Caco-2 (cell line): ENCODE measurements around the gene CACNA1H. TPM values are rescaled to one million over a fixed set of nuclear protein-coding genes. Genes with fewer than 3 reads are reported as not detected.
"Not testable (repeated sequence)": the region's sequence is repeated elsewhere in the genome, so short reads cannot be mapped to it uniquely, and the experiment has no call there.

ENCODE experiments used
- BruUV-seq: library from RNA; stranded (reverse); fragments of 400-500 nt; replicated peaks from 2 replicates; lab custom pipeline; 2021; lab: Mats Ljungman, UMichigan
- CTCF ChIA-PET: fragments of 300-600 bp; sonication (Branson Sonifier 250); formaldehyde crosslinking; loops from one replicate; lab custom pipeline; 2022; ENCODE audit warnings: antibody characterized with exemption; lab: Charles Lee
- POLR2A ChIA-PET: fragments of 300-600 bp; sonication (Branson Sonifier 250); formaldehyde crosslinking; loops from one replicate; lab custom pipeline; 2022; ENCODE audit warnings: antibody characterized with exemption; lab: Charles Lee
- DNase-seq, 2 experiments: peaks; one replicate each; pipeline versions ENCODE4 v3.0.0 to v3.0.0-alpha.2; 2020 to 2022
- H3K27me3 ChIP-seq: replicated peaks from 2 replicates; pipeline ENCODE4 v1.6.0; 2011; ENCODE audit warnings: low read length; ENCODE audit not compliant: control insufficient read depth, insufficient read depth
- H3K36me3 ChIP-seq: 2 replicates; pipeline ENCODE4 v1.5.1; 2011; ENCODE audit warnings: low read length; ENCODE audit not compliant: control insufficient read depth, insufficient read depth
- H3K4me1 ChIP-seq: fragments of 250-450 bp; sonication (Bioruptor Pico); 2 replicates; pipeline ENCODE4 v1.5.1; 2020; ENCODE audit warnings: mild to moderate bottlenecking
- H3K4me3 ChIP-seq: 2 replicates; pipeline ENCODE4 v1.5.1; 2011; ENCODE audit warnings: low read depth, mild to moderate bottlenecking, control low read depth, low read length
- H3K9me3 ChIP-seq: fragments of 250-450 bp; sonication (Bioruptor Pico); 2 replicates; pipeline ENCODE4 v1.5.1; 2020; ENCODE audit warnings: mild to moderate bottlenecking, moderate library complexity
- H3K27ac Mint-ChIP-seq: one replicate; pipeline ENCODE4 v1.8.0; 2022; ENCODE audit warnings: mixed read lengths; ENCODE audit not compliant: unreplicated experiment
- H3K27me3 Mint-ChIP-seq: one replicate; pipeline ENCODE4 v1.8.0; 2022; ENCODE audit warnings: mixed read lengths; ENCODE audit not compliant: insufficient read depth, unreplicated experiment
- H3K36me3 Mint-ChIP-seq: one replicate; pipeline ENCODE4 v1.8.0; 2022; ENCODE audit warnings: mild to moderate bottlenecking, mixed read lengths; ENCODE audit not compliant: insufficient read depth, unreplicated experiment
- H3K4me1 Mint-ChIP-seq: one replicate; pipeline ENCODE4 v1.8.0; 2022; ENCODE audit warnings: low read depth, mixed read lengths; ENCODE audit not compliant: unreplicated experiment
- H3K4me3 Mint-ChIP-seq: one replicate; pipeline ENCODE4 v1.8.0; 2022; ENCODE audit warnings: mild to moderate bottlenecking, moderate library complexity, mixed read lengths; ENCODE audit not compliant: unreplicated experiment
- H3K9me3 Mint-ChIP-seq: one replicate; pipeline ENCODE4 v1.8.0; 2022; ENCODE audit warnings: mixed read lengths; ENCODE audit not compliant: unreplicated experiment
- CTCF ChIP-seq, 2 experiments: fragments of 200-600 bp in 1 of 2; IDR thresholded peaks; 1 replicate in 1 of 2; 2 replicates in 1 of 2; pipeline versions ENCODE4 v1.5.1 to v1.8.0; 2011 to 2022; ENCODE audit warnings: antibody characterized with exemption in 1 of 2, control low read depth in 1 of 2, inconsistent platforms in 1 of 2, low read depth in 1 of 2, low read length in 1 of 2, mild to moderate bottlenecking in 1 of 2, moderate library complexity in 1 of 2; ENCODE audit not compliant: insufficient read depth in 1 of 2, severe bottlenecking in 1 of 2, unreplicated experiment in 1 of 2
- intact Hi-C: fragments of 100-400 bp; cut with micrococcal nuclease; formaldehyde crosslinking; loops from one replicate; pipeline ENCODE4 v1.10.0; 2022; ENCODE audit not compliant: unreplicated experiment
- total RNA-seq: library from RNA; stranded (reverse); gene quantifications from 2 replicates; pipeline ENCODE4 v1.2.3, GENCODE V29; 2022

Gene CACNA1H
- total RNA-seq, 1 experiment from 2014 or later: 5.1 TPM

GRCh38 chr16:1243907-1244850 is 91.3 kb downstream of the CACNA1H start:
- H3K27ac Mint-ChIP-seq, intact Hi-C loops, H3K4me3 Mint-ChIP-seq, DNase-seq, H3K36me3 ChIP-seq, H3K4me3 ChIP-seq, H3K9me3 Mint-ChIP-seq, POLR2A ChIA-PET, BruUV-seq, CTCF ChIA-PET, H3K36me3 Mint-ChIP-seq, H3K27me3 Mint-ChIP-seq, H3K9me3 ChIP-seq, H3K4me1 Mint-ChIP-seq, H3K27me3 ChIP-seq, H3K4me1 ChIP-seq: not testable (repeated sequence)

GRCh38 chr16:1244881-1245280 is 92.0 kb downstream of the CACNA1H start:
- Histone ChIP-seq H3K36me3 (no peaks in the 10 kb centered on the region), H3K4me3 (no peak overlapping the region), H3K27me3 (no peaks in the 10 kb centered on the region), H3K9me3 (no peaks in the 10 kb centered on the region), H3K4me1 (no peaks in the 10 kb centered on the region)
- intact Hi-C loops: no loop called here
- ChIA-PET POLR2A (interaction anchor here (0.6 kb wide), 1 partner anchor 1139 kb away, joined by 12 read pairs; no protein-coding TSS in a partner anchor), CTCF (no interaction called here)
- Mint-ChIP-seq H3K27ac (no peak overlapping the region), H3K27me3 (no peaks in the 10 kb centered on the region), H3K36me3 (no peaks in the 10 kb centered on the region), H3K9me3 (no peaks in the 10 kb centered on the region), H3K4me3 (no peak overlapping the region), H3K4me1 (no peaks in the 10 kb centered on the region)
- DNase-seq: no peak
- BruUV-seq: no TSS peak
- no peak for TF ChIP-seq CTCF (IDR thresholded peaks at IDR 0.05; ENCODE audit: insufficient read depth in 1 of 2, low read depth in 1 of 2, low read length in 1 of 2, severe bottlenecking in 1 of 2, unreplicated experiment in 1 of 2)

GRCh38 chr16:1245452-1246020 is 92.6 kb downstream of the CACNA1H start:
- Mint-ChIP-seq H3K4me3 (no peak overlapping the region), H3K27me3 (no peaks in the 10 kb centered on the region), H3K27ac (no peak overlapping the region), H3K4me1 (no peaks in the 10 kb centered on the region), H3K36me3 (no peaks in the 10 kb centered on the region), H3K9me3 (no peaks in the 10 kb centered on the region)
- no peak for TF ChIP-seq CTCF (IDR thresholded peaks at IDR 0.05; ENCODE audit: insufficient read depth in 1 of 2, low read depth in 1 of 2, low read length in 1 of 2, severe bottlenecking in 1 of 2, unreplicated experiment in 1 of 2)
- no peaks in the 10 kb centered on the region for H3K36me3 ChIP-seq
- no peaks in the 10 kb centered on the region for H3K27me3 ChIP-seq
- no peak overlapping the region for H3K4me3 ChIP-seq
- POLR2A ChIA-PET: interaction anchor here (0.6 kb wide), 1 partner anchor 1139 kb away, joined by 12 read pairs; no protein-coding TSS in a partner anchor
- no TSS peak for BruUV-seq
- intact Hi-C loops: no loop called here
- no peaks in the 10 kb centered on the region for H3K4me1 ChIP-seq
- DNase-seq: peak in 1 of 2 experiments; percentile 25
- CTCF ChIA-PET: no interaction called here
- H3K9me3 ChIP-seq: no peaks in the 10 kb centered on the region

GRCh38 chr16:1247903-1248537 is 95.1 kb downstream of the CACNA1H start:
- H3K27me3 ChIP-seq, H3K4me3 ChIP-seq, H3K9me3 ChIP-seq, POLR2A ChIA-PET, H3K36me3 ChIP-seq, BruUV-seq, H3K4me1 ChIP-seq, H3K4me1 Mint-ChIP-seq, H3K27ac Mint-ChIP-seq, H3K36me3 Mint-ChIP-seq, H3K27me3 Mint-ChIP-seq, H3K4me3 Mint-ChIP-seq, DNase-seq, H3K9me3 Mint-ChIP-seq, intact Hi-C loops: not testable (repeated sequence)
- CTCF ChIA-PET: interaction anchor here (0.6 kb wide), 1 partner anchor 14 kb away, joined by 4 read pairs; no protein-coding TSS in a partner anchor

- H3K4me3 ChIP-seq, H3K36me3 ChIP-seq, H3K9me3 ChIP-seq, POLR2A ChIA-PET, H3K27me3 ChIP-seq, intact Hi-C loops, BruUV-seq, H3K4me3 Mint-ChIP-seq, H3K9me3 Mint-ChIP-seq, H3K36me3 Mint-ChIP-seq, H3K4me1 Mint-ChIP-seq, CTCF ChIA-PET, H3K27me3 Mint-ChIP-seq, H3K4me1 ChIP-seq, H3K27ac Mint-ChIP-seq: not testable (repeated sequence)
- peak in 1 of 2 experiments; percentile 13 for DNase-seq
These were observed 96.3 kb downstream of the CACNA1H start for GRCh38 chr16:1249031-1249755.
